ENCODE data around the gene SLC22A25. TPM values are rescaled to one million over a fixed set of nuclear protein-coding genes. Genes with fewer than 3 reads are reported as not detected.
"Not testable (repeated sequence)": the region's sequence is repeated elsewhere in the genome, so short reads cannot be mapped to it uniquely, and the experiment has no call there.

Gene SLC22A25
- total RNA-seq, 6 donors from 2014 or later: not detected

GRCh38 chr11:63251312-63251711, 7.9 kb upstream of the SLC22A25 start:
- no peaks in the 10 kb centered on the region for H3K4me1 ChIP-seq
- WGBS, 2 donors: 72 to 97% methylated on average over 2 of the region's 2 CpGs
- no peak for TF ChIP-seq POLR2AphosphoS5 (IDR thresholded peaks at IDR 0.05)
- TF ChIP-seq, protein P1, sequence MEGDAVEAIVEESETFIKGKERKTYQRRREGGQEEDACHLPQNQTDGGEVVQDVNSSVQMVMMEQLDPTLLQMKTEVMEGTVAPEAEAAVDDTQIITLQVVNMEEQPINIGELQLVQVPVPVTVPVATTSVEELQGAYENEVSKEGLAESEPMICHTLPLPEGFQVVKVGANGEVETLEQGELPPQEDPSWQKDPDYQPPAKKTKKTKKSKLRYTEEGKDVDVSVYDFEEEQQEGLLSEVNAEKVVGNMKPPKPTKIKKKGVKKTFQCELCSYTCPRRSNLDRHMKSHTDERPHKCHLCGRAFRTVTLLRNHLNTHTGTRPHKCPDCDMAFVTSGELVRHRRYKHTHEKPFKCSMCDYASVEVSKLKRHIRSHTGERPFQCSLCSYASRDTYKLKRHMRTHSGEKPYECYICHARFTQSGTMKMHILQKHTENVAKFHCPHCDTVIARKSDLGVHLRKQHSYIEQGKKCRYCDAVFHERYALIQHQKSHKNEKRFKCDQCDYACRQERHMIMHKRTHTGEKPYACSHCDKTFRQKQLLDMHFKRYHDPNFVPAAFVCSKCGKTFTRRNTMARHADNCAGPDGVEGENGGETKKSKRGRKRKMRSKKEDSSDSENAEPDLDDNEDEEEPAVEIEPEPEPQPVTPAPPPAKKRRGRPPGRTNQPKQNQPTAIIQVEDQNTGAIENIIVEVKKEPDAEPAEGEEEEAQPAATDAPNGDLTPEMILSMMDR (IDR thresholded peaks at IDR 0.05): no peak
- no peaks in the 10 kb centered on the region for H3K36me3 ChIP-seq
- no peak for ATAC-seq (ENCODE audit: low FRiP score in 2 of 2)
- H3K27me3 ChIP-seq: no peaks in the 10 kb centered on the region
- H3K4me3 ChIP-seq: no peak overlapping the region
- H3K27ac ChIP-seq: no peak overlapping the region
- DNase-seq: no peak
- no peaks in the 10 kb centered on the region for H3K9me3 ChIP-seq

DNA sequence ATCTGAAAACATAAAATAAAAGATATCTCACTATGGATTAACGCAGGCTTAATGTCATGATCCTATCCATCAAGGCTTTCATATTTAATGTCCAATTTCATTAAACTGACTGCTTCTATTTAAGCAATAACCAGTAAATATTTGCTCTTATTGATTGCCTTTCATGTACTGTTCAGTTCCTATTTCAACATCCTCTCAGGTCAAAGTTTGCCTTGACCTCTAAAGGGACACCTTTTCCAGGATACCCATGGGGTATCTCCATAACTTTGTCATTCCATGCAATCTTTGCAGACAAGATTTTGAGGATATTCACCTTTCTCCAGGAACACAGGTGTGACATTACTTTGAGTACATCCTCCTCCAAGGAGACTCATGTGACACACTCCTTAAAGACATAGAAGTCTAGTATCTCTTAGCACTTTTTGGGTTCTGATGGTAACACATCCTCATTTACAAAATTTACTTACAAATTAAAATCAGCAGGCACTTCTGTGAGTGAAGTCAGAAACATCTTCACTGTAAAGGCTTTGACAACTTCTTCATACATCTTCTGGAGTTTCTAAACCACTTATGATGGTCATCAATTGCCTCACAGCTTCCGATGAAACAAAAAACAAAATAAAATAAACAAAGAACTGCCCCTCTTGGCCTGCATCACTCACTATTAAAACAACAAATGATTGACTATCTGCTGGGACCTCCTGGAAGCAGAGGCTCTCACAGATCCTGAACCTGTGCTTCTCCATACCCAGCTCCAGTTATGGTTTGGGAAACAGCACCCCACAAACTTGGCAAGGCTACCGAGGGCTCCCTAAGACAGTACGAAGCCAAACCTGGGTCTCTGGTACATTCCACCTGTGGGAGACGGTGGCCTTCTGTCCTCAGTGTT, 7.0 kb upstream of the SLC22A25 start:
- ATAC-seq (ENCODE audit: low FRiP score in 2 of 2): no peak
- WGBS, 2 donors: 93% methylated on average over 4 to 5 of the region's 5 CpGs

GRCh38 chr11:63248966-63249365, 5.6 kb upstream of the SLC22A25 start:
- DNase-seq (no peak), ATAC-seq (ENCODE audit: low FRiP score in 2 of 2) (no peak)
- TF ChIP-seq POLR2AphosphoS5 (IDR thresholded peaks at IDR 0.05) (no peak), POLR2A (IDR thresholded peaks at IDR 0.05) (no peak), EP300 (IDR thresholded peaks at IDR 0.05) (no peak)
- TF ChIP-seq, protein P1 (IDR thresholded peaks at IDR 0.05): no peak
- no peaks in the 10 kb centered on the region for H3K27me3 ChIP-seq
- H3K9me3 ChIP-seq: no peaks in the 10 kb centered on the region
- 68 to 70% methylated on average over 3 of the region's 3 CpGs for WGBS, 2 donors
- no peaks in the 10 kb centered on the region for H3K4me1 ChIP-seq
- no peaks in the 10 kb centered on the region for H3K36me3 ChIP-seq
- H3K27ac ChIP-seq: no peak overlapping the region
- H3K4me3 ChIP-seq: no peak overlapping the region

More for the DNA sequence above, 7.0 kb upstream of the SLC22A25 start:
- no peak overlapping the region for H3K4me3 ChIP-seq
- no peaks in the 10 kb centered on the region for H3K9me3 ChIP-seq
- no peak overlapping the region for H3K27ac ChIP-seq
- no peaks in the 10 kb centered on the region for H3K4me1 ChIP-seq
- H3K36me3 ChIP-seq: no peaks in the 10 kb centered on the region
- TF ChIP-seq, protein P1 (IDR thresholded peaks at IDR 0.05): no peak
- TF ChIP-seq POLR2AphosphoS5 (IDR thresholded peaks at IDR 0.05) (no peak), EP300 (IDR thresholded peaks at IDR 0.05) (no peak), POLR2A (IDR thresholded peaks at IDR 0.05) (no peak)
- H3K27me3 ChIP-seq: no peaks in the 10 kb centered on the region
- DNase-seq: no peak

- not testable (repeated sequence) for H3K27me3 ChIP-seq; DNase-seq; H3K27ac ChIP-seq; ATAC-seq (ENCODE audit: low FRiP score in 2 of 2); H3K4me1 ChIP-seq; H3K4me3 ChIP-seq; H3K36me3 ChIP-seq; H3K9me3 ChIP-seq
- 52 to 73% methylated on average over 7 of the region's 7 CpGs for WGBS, 2 donors
Measured at GRCh38 chr11:63247237-63248002, 4.0 kb upstream of the SLC22A25 start.

GRCh38 chr11:63246045-63246444, 2.6 kb upstream of the SLC22A25 start:
- Histone ChIP-seq H3K4me1 (peaks cover 0 to 10% (median 0%) of the 10 kb centered on the region in 4 donors), H3K4me3 (no peak overlapping the region), H3K36me3 (no peaks in the 10 kb centered on the region), H3K27me3 (no peaks in the 10 kb centered on the region), H3K9me3 (no peaks in the 10 kb centered on the region), H3K27ac (no peak overlapping the region)
- TF ChIP-seq, protein P1 (IDR thresholded peaks at IDR 0.05): no peak
- TF ChIP-seq POLR2A (IDR thresholded peaks at IDR 0.05) (no peak), POLR2AphosphoS5 (IDR thresholded peaks at IDR 0.05) (no peak), EP300 (IDR thresholded peaks at IDR 0.05) (no peak)
- 63 to 67% methylated on average over 1 of the region's 1 CpG for WGBS, 2 donors
- ATAC-seq (ENCODE audit: low FRiP score in 2 of 2) (no peak), DNase-seq (no peak)

Measured in upper lobe of left lung (tissue), 6 donors.